Lower lobe of right lung (tissue), 2 donors: ENCODE measurements around the gene NRCAM. TPM values are rescaled to one million over a fixed set of nuclear protein-coding genes. Genes with fewer than 3 reads are reported as not detected.
A peak's percentile ranks its signal among the peaks of the same experiment; 100 is the strongest.

Experiments used
- ATAC-seq, 2 donors: fragments of 200-7000 bp; cut with Tn5 transposase; one replicate each; pipeline ENCODE4 v1.9.1; 2020 to 2022; ENCODE audit warnings: mild to moderate bottlenecking in 2 of 2, moderate library complexity in 2 of 2
- DNase-seq: peaks from one replicate; pipeline ENCODE4 v3.0.0-alpha.2; 2020
- H3K27ac ChIP-seq: fragments of 200-600 bp; one replicate; pipeline ENCODE4 v1.8.0; 2022
- H3K27me3 ChIP-seq: fragments of 200-600 bp; one replicate; pipeline ENCODE4 v1.8.0; 2022; ENCODE audit warnings: low read depth
- H3K36me3 ChIP-seq: fragments of 200-600 bp; one replicate; pipeline ENCODE4 v1.8.0; 2022; ENCODE audit warnings: mild to moderate bottlenecking
- H3K4me1 ChIP-seq: fragments of 200-600 bp; one replicate; pipeline ENCODE4 v1.8.0; 2022
- H3K4me3 ChIP-seq: fragments of 200-600 bp; one replicate; pipeline ENCODE4 v1.8.0; 2022; ENCODE audit warnings: mild to moderate bottlenecking
- H3K9me3 ChIP-seq: fragments of 200-600 bp; one replicate; pipeline ENCODE4 v1.8.0; 2022
- CTCF ChIP-seq: fragments of 200-600 bp; IDR thresholded peaks from one replicate; pipeline ENCODE4 v1.8.0; 2022; ENCODE audit warnings: antibody characterized with exemption, mild to moderate bottlenecking
- intact Hi-C: fragments of 100-400 bp; cut with DNase I; formaldehyde crosslinking; loops from one replicate; pipeline ENCODE4 v1.11.0; 2022
- total RNA-seq: library from RNA; stranded (reverse); fragmentation: NEBNext Ultra II Directional; extraction: Animal tissue kit (Norgen Biotek cat#: 25700); gene quantifications from one replicate; pipeline ENCODE4 v1.2.1, GENCODE V29; 2021
- donor health status: DM: no; HTN: yes; CAD: no; lungs with severe emphysema.

NRCAM gene
- total RNA-seq, 1 donor from 2014 or later = 2.6 TPM

GRCh38 chr7:108497082-108497725, 41.0 kb upstream of the NRCAM start:
- Histone ChIP-seq H3K4me1 (no peaks in the 10 kb centered on the region), H3K9me3 (no peaks in the 10 kb centered on the region), H3K4me3 (no peak overlapping the region), H3K36me3 (peaks cover 80% of the 10 kb centered on the region), H3K27me3 (no peaks in the 10 kb centered on the region), H3K27ac (no peak overlapping the region)
- ATAC-seq = peak; percentile 73 to 76
- DNase-seq = no peak
- intact Hi-C loops = loop anchor here (5.0 kb wide), 1 partner anchor 315 kb away; no protein-coding TSS in a partner anchor
- peak; percentile 83 for TF ChIP-seq CTCF

- H3K9me3 ChIP-seq = no peaks in the 10 kb centered on the region
- no peaks in the 10 kb centered on the region for H3K4me1 ChIP-seq
- no peak for TF ChIP-seq CTCF
- intact Hi-C loops = no loop called here
- no peak overlapping the region for H3K4me3 ChIP-seq
- no peak for ATAC-seq
- H3K27ac ChIP-seq = no peak overlapping the region
- DNase-seq = no peak
- no peaks in the 10 kb centered on the region for H3K27me3 ChIP-seq
- peaks cover 61% of the 10 kb centered on the region for H3K36me3 ChIP-seq
These were observed 36.5 kb upstream of the NRCAM start for GRCh38 chr7:108492742-108493141.

- no peak for TF ChIP-seq CTCF
- no peak overlapping the region for H3K4me3 ChIP-seq
- no peaks in the 10 kb centered on the region for H3K4me1 ChIP-seq
- H3K27me3 ChIP-seq = no peaks in the 10 kb centered on the region
- H3K27ac ChIP-seq = no peak overlapping the region
- H3K36me3 ChIP-seq = peaks cover 54% of the 10 kb centered on the region
- no peak for DNase-seq
- H3K9me3 ChIP-seq = no peaks in the 10 kb centered on the region
- intact Hi-C loops = no loop called here
- ATAC-seq = no peak
These were observed 32.7 kb upstream of the NRCAM start for GRCh38 chr7:108488768-108489538.

GRCh38 chr7:108487646-108488045, 31.4 kb upstream of the NRCAM start:
- no peak overlapping the region for H3K4me3 ChIP-seq
- TF ChIP-seq CTCF = no peak
- no peaks in the 10 kb centered on the region for H3K9me3 ChIP-seq
- H3K36me3 ChIP-seq = peaks cover 48% of the 10 kb centered on the region
- H3K27me3 ChIP-seq = no peaks in the 10 kb centered on the region
- H3K4me1 ChIP-seq = no peaks in the 10 kb centered on the region
- DNase-seq (no peak), ATAC-seq (no peak)
- intact Hi-C loops = no loop called here
- no peak overlapping the region for H3K27ac ChIP-seq

- intact Hi-C loops = no loop called here
- DNase-seq (no peak), ATAC-seq (no peak)
- TF ChIP-seq CTCF = no peak
- Histone ChIP-seq H3K27ac (no peak overlapping the region), H3K4me3 (no peak overlapping the region), H3K27me3 (no peaks in the 10 kb centered on the region), H3K9me3 (no peaks in the 10 kb centered on the region), H3K36me3 (peaks cover 51% of the 10 kb centered on the region), H3K4me1 (no peaks in the 10 kb centered on the region)
These were observed 30.2 kb upstream of the NRCAM start for GRCh38 chr7:108486291-108486966.
